HG02852 (cell line): ENCODE data around the gene CDH23.
"Not testable (repeated sequence)": the region's sequence is repeated elsewhere in the genome, so short reads cannot be mapped to it uniquely, and the experiment has no call there.

Source experiments
- ATAC-seq: cut with Tn5 transposase; IDR thresholded peaks from one replicate; pipeline ENCODE4 v1.9.1; 2021; ENCODE audit warnings: mild to moderate bottlenecking, moderate library complexity; ENCODE audit not compliant: unreplicated experiment

The CDH23 gene

DNA sequence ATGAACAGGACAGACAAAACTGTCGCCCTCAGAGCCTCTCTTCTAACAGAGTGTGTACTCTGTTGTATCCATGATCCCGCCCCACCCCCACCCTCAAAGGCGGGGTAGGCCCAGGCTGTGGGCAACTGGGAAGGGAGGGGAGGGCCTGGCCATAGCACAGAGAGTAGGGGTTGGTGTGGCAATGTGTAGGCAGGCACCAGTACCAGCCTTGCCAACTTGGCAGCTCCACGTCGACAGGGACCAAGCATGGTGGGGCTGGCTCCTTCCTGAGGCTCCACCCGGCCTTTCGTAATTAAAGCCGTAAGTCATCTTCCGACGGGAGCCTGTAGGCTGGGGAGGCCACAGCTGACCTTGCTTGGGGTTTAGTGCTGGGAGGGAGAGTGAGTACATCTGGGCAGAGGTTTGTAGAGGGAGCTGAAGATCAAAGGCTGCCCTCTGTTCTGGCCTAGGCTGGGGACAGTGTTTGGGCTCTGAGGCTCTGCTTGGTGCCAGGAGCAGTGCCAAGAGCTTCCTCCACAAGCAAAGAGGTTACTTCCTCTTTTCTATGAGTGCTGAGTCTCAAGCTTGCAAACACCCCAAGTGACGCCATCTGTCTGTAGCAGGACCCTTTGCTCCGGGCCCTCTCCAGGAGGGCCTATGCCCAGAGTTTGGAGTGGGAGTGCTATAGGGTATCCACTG lies 201.2 kb downstream of the CDH23 start:
- ATAC-seq, result no peak

GRCh38 chr10:71598621-71599055 lies 201.9 kb downstream of the CDH23 start:
- ATAC-seq, result no peak

- no peak for ATAC-seq
Observed at GRCh38 chr10:71599518-71599917, 202.8 kb downstream of the CDH23 start.

DNA sequence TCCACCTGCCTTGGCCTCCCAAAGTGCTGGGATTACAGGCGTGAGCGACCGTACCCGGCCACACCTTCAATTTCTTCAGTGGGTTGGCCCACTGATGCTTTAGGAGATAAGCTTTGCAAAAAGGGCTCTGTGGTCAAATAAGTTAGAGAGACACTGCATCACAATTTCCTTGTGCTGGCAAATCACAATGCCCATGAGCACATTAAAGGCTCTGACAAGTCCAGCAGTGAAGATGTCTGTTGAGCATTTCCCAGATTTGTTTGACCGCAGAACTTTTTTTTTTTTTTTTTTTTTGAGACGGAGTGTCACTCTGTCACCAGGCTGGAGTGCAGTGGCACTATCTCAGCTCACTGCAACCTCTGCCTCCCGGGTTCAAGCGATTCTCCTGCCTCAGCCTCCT lies 203.5 kb downstream of the CDH23 start:
- ATAC-seq, result not testable (repeated sequence)

DNA sequence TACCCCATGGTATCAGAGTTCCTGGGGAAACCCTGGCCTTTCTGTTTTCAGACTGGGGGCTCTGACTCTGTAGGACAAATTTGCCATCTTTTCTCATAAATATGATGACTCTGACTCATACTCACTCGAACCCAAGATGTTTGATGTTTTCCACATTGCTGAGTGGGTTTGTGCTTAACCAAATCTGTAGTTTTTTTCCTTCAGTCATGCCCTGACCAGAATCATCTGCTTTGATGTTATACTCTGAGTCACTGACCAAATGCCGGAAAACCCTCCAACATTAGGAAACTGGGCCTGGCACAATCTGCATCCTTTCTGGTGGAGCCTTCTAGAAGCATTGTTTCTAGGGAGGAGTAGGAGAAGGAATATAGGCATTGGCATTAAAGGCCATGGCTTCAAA lies 204.1 kb downstream of the CDH23 start:
- ATAC-seq, result no peak

DNA sequence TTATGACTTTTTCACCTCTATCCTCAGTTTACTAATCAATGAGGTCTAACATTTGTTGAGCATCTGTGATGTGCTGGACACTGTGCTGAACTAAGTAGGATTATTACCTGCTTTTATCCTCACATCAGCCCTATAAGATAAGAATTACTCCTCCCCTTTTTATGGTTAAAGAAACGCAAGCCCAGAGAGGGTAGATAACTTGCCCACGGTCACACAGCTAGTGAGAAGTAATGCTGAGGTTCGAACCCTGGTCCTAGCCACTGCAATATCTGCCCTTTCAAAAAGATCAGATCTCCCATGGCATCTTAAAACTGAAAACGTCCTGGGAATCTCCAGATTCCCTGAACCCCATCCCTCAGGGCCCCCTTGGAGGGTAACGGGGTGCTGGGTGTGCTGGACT lies 204.6 kb downstream of the CDH23 start:
- ATAC-seq, result no peak

GRCh38 chr10:71603150-71603549 lies 206.4 kb downstream of the CDH23 start:
- ATAC-seq, result no peak

GRCh38 chr10:71603754-71604153 lies 207.0 kb downstream of the CDH23 start:
- no peak for ATAC-seq

GRCh38 chr10:71604324-71605018 lies 207.8 kb downstream of the CDH23 start:
- ATAC-seq, result no peak

GRCh38 chr10:71605263-71605962 lies 208.7 kb downstream of the CDH23 start:
- no peak for ATAC-seq

GRCh38 chr10:71606257-71607081 lies 209.7 kb downstream of the CDH23 start:
- no peak for ATAC-seq

- ATAC-seq, result no peak
Observed at GRCh38 chr10:71607082-71607443, 210.3 kb downstream of the CDH23 start.

DNA sequence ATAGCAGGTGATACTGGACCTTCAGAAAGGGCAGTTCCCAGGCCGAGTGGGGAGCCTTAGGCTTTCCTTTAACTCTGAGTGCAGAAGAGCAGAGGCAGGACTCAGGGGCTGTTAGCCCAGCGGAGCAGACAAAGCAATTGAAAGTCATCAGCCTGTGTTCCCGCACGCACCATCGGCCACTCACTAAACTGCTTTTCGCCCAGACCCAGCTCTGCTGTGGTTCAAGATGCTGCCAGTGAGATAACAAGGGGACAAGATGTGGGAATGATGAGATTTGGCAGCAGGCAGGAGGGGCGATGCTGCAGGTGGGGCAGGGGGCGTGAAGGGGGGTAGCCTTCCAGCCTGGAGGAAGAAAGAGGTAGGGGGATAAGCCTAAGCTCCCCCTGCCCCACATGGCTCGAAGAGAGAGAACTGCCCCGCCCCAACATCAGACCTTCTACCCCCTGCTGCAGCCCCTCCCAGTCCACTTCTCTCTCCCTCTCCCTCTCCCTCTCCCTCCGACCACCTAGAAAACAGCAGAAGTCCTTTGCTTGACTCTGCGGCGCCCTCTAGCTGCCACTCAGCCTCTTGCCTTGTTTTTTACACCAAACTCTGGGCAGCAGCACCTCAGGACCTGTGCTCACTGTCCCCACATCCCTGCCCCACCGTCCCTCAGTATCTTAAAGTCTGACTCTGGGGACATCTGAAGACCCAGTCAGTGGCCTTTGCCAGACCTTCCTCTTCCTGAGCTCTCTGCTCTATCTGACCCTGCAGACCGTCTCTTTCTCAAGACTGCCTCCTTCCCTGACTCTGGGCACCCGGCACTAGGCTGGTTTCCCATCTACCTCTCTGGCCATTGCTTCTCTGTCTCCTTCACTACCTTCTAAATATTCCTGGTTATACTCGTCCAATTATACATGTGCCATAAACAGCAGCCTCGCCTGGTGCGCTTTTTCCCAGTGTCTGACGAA lies 212.4 kb downstream of the CDH23 start:
- no peak for ATAC-seq

GRCh38 chr10:71610651-71611050 lies 213.9 kb downstream of the CDH23 start:
- ATAC-seq, result no peak

GRCh38 chr10:71611131-71611530 lies 214.4 kb downstream of the CDH23 start:
- ATAC-seq, result no peak

DNA sequence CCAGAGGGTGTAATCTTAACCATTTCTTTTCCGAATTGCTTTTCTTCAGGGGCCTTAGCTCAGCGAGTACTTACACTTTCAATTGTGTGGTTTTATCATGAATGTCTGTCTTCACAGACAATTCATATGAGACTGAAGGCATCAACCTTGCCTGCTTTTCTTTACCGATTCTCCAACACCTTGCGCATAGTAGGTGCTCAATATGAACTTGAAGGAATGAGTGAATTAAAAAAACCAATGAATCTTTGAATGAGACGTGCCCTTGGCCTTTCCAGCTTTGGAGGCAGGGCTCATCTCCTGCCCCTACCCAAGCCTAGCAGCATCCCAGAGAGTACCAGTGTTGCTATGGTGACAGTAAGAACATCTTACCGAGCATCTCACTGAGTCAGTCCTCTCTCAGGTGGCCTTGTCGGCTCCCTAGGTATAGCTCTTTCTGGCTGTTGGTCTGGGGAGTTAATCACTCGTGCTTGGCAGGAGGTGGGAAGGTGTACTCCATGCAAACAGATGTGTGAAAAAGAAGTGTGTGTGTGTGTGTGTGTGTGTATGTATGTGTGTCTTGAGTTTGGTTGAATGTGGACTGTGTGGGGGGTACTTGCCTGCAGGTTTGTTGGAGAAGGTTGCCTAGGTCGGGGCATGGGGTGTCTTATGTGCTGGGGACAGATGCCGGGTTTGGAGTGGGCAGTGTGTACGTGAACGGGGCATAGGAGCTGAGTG lies 215.1 kb downstream of the CDH23 start:
- ATAC-seq, result no peak

- ATAC-seq, result no peak
Observed at GRCh38 chr10:71613261-71613777, 216.6 kb downstream of the CDH23 start.

- no peak for ATAC-seq
Observed at GRCh38 chr10:71613877-71614276, 217.2 kb downstream of the CDH23 start.

DNA sequence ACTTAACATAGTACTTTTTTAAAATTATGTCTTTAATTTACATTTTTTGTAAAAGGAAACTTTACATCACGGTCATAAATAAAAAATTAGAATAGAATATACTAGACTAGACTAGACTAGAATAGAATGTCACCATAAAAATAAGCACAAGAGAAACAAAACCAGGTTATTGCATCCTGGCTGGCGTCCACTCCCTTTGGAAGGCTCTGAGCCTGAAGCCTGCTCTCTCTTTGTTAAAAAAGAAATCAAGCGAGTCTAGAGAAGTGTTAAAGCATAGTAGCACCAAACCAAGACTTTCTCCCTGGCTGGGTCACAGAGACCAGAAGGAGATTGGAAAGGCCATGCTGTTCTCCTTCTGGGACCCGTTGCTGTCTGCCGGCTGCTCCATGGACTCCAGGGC lies 218.2 kb downstream of the CDH23 start:
- no peak for ATAC-seq
